Liver (tissue), 9 donors: Measurements from ENCODE around the gene PACSIN2. TPM values are rescaled to one million over a fixed set of nuclear protein-coding genes. Genes with fewer than 3 reads are reported as not detected.

Experiments used
- DNase-seq: peaks from one replicate; pipeline ENCODE4 v3.0.0-alpha.2; 2017; ENCODE audit warnings: low spot score
- H3K27ac ChIP-seq, 2 donors: one replicate each; pipeline ENCODE4 v1.7.0; 2013; ENCODE audit warnings: inconsistent platforms in 2 of 2, low read length in 2 of 2, control low read depth in 1 of 2, low read depth in 1 of 2, mild to moderate bottlenecking in 1 of 2
- H3K27me3 ChIP-seq, 4 donors: one replicate each; pipeline versions ENCODE4 v1.6.1 to v1.7.0; 2013; ENCODE audit warnings: low read length in 3 of 4, inconsistent platforms in 1 of 4, mild to moderate bottlenecking in 1 of 4, moderate library complexity in 1 of 4; ENCODE audit not compliant: control insufficient read depth in 4 of 4, insufficient read depth in 4 of 4
- H3K36me3 ChIP-seq, 4 donors: one replicate each; pipeline versions ENCODE4 v1.6.1 to v1.7.0; 2013; ENCODE audit warnings: low read length in 3 of 4, mild to moderate bottlenecking in 3 of 4, low read depth in 1 of 4, moderate library complexity in 1 of 4; ENCODE audit not compliant: control insufficient read depth in 4 of 4, insufficient read depth in 3 of 4
- H3K4me1 ChIP-seq, 4 donors: one replicate each; pipeline versions ENCODE4 v1.6.1 to v1.7.0; 2013; ENCODE audit warnings: low read length in 3 of 4, mild to moderate bottlenecking in 3 of 4, moderate library complexity in 1 of 4; ENCODE audit not compliant: control insufficient read depth in 4 of 4, insufficient read depth in 4 of 4
- H3K4me3 ChIP-seq, 3 donors: one replicate each; pipeline versions ENCODE4 v1.6.1 to v1.7.0; 2013; ENCODE audit warnings: low read length in 3 of 3, control low read depth in 1 of 3, low read depth in 1 of 3, mild to moderate bottlenecking in 1 of 3
- H3K9ac ChIP-seq, 2 donors: one replicate each; pipeline ENCODE4 v1.7.0; 2013; ENCODE audit warnings: low read length in 2 of 2, mild to moderate bottlenecking in 2 of 2, moderate library complexity in 2 of 2, control low read depth in 1 of 2, low read depth in 1 of 2
- H3K9me3 ChIP-seq, 4 donors: one replicate each; pipeline versions ENCODE4 v1.6.1 to v1.7.0; 2013; ENCODE audit warnings: low read length in 3 of 4; ENCODE audit not compliant: control insufficient read depth in 4 of 4
- EGR1 ChIP-seq, 2 donors: IDR thresholded peaks; 2 replicates each; pipeline ENCODE4 v1.6.1; 2016 to 2018; ENCODE audit warnings: antibody characterized with exemption in 2 of 2, low read depth in 2 of 2
- FOXA1 ChIP-seq: IDR thresholded peaks from 2 replicates; pipeline ENCODE4 v1.6.1; 2016; ENCODE audit warnings: antibody characterized with exemption
- FOXA2 ChIP-seq: IDR thresholded peaks from 2 replicates; pipeline ENCODE4 v1.6.1; 2016; ENCODE audit warnings: antibody characterized with exemption
- GABPA ChIP-seq, 2 donors: IDR thresholded peaks in 1 of 2; conservative IDR thresholded peaks in 1 of 2; 2 replicates each; pipeline ENCODE4 v1.6.1; 2016; ENCODE audit warnings: antibody characterized with exemption in 2 of 2, mild to moderate bottlenecking in 1 of 2, moderate library complexity in 1 of 2
- HNF4A ChIP-seq, 2 donors: conservative IDR thresholded peaks; 2 replicates each; pipeline ENCODE4 v1.6.1; 2016; ENCODE audit warnings: antibody characterized with exemption in 2 of 2, mild to moderate bottlenecking in 2 of 2
- HNF4G ChIP-seq: IDR thresholded peaks from 2 replicates; pipeline ENCODE4 v1.6.1; 2016; ENCODE audit warnings: antibody characterized with exemption
- JUND ChIP-seq, 2 donors: IDR thresholded peaks; 2 replicates each; pipeline ENCODE4 v1.6.1; 2016; ENCODE audit warnings: antibody characterized with exemption in 2 of 2
- NR2F2 ChIP-seq: IDR thresholded peaks from 2 replicates; pipeline ENCODE4 v1.6.1; 2016; ENCODE audit warnings: antibody characterized with exemption
- RAD21 ChIP-seq, 2 donors: IDR thresholded peaks; 2 replicates each; pipeline ENCODE4 v1.6.1; 2016; ENCODE audit warnings: antibody characterized with exemption in 2 of 2, mild to moderate bottlenecking in 2 of 2
- RXRA ChIP-seq, 2 donors: IDR thresholded peaks; 2 replicates each; pipeline ENCODE4 v1.6.1; 2017 to 2018; ENCODE audit warnings: antibody characterized with exemption in 2 of 2, mild to moderate bottlenecking in 1 of 2
- SP1 ChIP-seq: IDR thresholded peaks from 2 replicates; pipeline ENCODE4 v1.6.1; 2018; ENCODE audit warnings: antibody characterized with exemption, mild to moderate bottlenecking
- TAF1 ChIP-seq: conservative IDR thresholded peaks from 2 replicates; pipeline ENCODE4 v1.6.1; 2016; ENCODE audit warnings: antibody characterized with exemption, mild to moderate bottlenecking
- YY1 ChIP-seq: IDR thresholded peaks from 2 replicates; pipeline ENCODE4 v1.6.1; 2016; ENCODE audit warnings: antibody characterized with exemption, mild to moderate bottlenecking
- WGBS: extraction: QIAGEN DNeasy Blood & Tissue Kit; methylation state at CpG from one replicate; pipeline ENCODE4 v1.1.7; 2013; 5-methylcytosine and 5-hydroxymethylcytosine counted together
- polyA plus RNA-seq, 2 donors: library from polyadenylated mRNA; stranded (reverse) in 1 of 2; unstranded in 1 of 2; fragments of 200-250 nt in 1 of 2; fragments of >200 nt in 1 of 2; fragmentation: Nextera tagmentation in 1 of 2; extraction: Ambion mirVana in 1 of 2; gene quantifications; one replicate each; pipeline versions ENCODE4 v1.2.1 to v1.2.3, GENCODE V29; 2013 to 2015
- total RNA-seq, 2 donors: library from RNA; depleted of rRNA; stranded (reverse); fragments of >200 nt; gene quantifications; one replicate each; pipeline ENCODE4 v1.2.3, GENCODE V29; 2014
- TF ChIP-seq, protein P1 (sequence below): IDR thresholded peaks from 2 replicates; pipeline ENCODE4 v1.6.1; 2016; ENCODE audit warnings: antibody characterized with exemption
- TF ChIP-seq, protein P2 (sequence below): IDR thresholded peaks from 2 replicates; pipeline ENCODE4 v1.6.1; 2016; ENCODE audit warnings: antibody characterized with exemption, mild to moderate bottlenecking
- TF ChIP-seq, protein P3 (sequence below): fragments of 150-350 bp; IDR thresholded peaks from 2 replicates; pipeline ENCODE4 v1.5.1; 2017; ENCODE audit warnings: improper control_type of control experiment, low read depth, low read length; ENCODE audit not compliant: missing input control
- TF ChIP-seq, protein P4 (sequence below): IDR thresholded peaks from 2 replicates; pipeline ENCODE4 v1.6.1; 2016; ENCODE audit warnings: antibody characterized with exemption
- TF ChIP-seq, protein P5 (sequence below): IDR thresholded peaks from 2 replicates; pipeline ENCODE4 v1.6.1; 2016; ENCODE audit warnings: antibody characterized with exemption
- donor health status: healthy.
- donor health status: healthy.
- donor health status: healthy.
- donor health status: healthy.
- donor health status: healthy.

PACSIN2 gene
- total and polyA plus RNA-seq, 4 donors: 9.1 to 31.4 (median 17.0) TPM

DNA sequence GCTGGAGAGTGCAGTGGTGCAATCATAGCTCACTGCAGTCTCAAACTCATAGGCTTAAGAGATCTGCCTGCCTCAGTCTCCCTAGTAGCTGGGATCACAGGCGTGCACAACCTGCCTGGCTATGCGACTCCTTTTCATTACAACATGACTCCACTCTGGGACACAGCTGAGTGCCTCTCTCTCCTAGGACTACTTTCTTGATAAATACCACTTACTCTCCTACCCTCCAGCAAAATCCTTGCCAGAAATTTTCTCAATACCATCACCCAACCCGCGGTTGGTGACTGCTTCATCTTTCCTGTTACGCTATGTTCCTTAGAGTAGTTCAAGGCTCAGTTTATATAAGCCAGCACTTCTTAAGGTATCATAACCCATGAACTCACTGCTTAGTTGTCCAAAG lies 184.8 kb downstream of the PACSIN2 start:
- H3K27me3 ChIP-seq: no peaks in the 10 kb centered on the region
- H3K9me3 ChIP-seq: no peaks in the 10 kb centered on the region
- H3K4me3 ChIP-seq: no peak overlapping the region
- no peak for DNase-seq
- H3K36me3 ChIP-seq: peaks cover 29 to 78% (median 56%) of the 10 kb centered on the region in 4 donors
- WGBS: 96% methylated on average over 5 of the region's 5 CpGs
- no peak overlapping the region for H3K27ac ChIP-seq
- no peaks in the 10 kb centered on the region for H3K4me1 ChIP-seq
- no peak overlapping the region for H3K9ac ChIP-seq
- no peak for TF ChIP-seq EGR1 (IDR thresholded peaks at IDR 0.05; ENCODE audit: low read depth in 2 of 2)
- TF ChIP-seq RXRA (IDR thresholded peaks at IDR 0.05): no peak
- TF ChIP-seq, protein P1, sequence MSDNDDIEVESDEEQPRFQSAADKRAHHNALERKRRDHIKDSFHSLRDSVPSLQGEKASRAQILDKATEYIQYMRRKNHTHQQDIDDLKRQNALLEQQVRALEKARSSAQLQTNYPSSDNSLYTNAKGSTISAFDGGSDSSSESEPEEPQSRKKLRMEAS: no peak
- TF ChIP-seq GABPA (IDR thresholded peaks at IDR 0.05 in 1 of 2, conservative IDR thresholded peaks at IDR 0.05 in 1 of 2): no peak
- no peak for TF ChIP-seq NR2F2
- TF ChIP-seq TAF1: no peak
- TF ChIP-seq FOXA1: no peak
- TF ChIP-seq YY1: no peak
- no peak for TF ChIP-seq RAD21 (IDR thresholded peaks at IDR 0.05)
- no peak for TF ChIP-seq SP1
- TF ChIP-seq HNF4A (conservative IDR thresholded peaks at IDR 0.05): no peak
- TF ChIP-seq HNF4G: no peak
- TF ChIP-seq FOXA2: no peak
- TF ChIP-seq, protein P2, sequence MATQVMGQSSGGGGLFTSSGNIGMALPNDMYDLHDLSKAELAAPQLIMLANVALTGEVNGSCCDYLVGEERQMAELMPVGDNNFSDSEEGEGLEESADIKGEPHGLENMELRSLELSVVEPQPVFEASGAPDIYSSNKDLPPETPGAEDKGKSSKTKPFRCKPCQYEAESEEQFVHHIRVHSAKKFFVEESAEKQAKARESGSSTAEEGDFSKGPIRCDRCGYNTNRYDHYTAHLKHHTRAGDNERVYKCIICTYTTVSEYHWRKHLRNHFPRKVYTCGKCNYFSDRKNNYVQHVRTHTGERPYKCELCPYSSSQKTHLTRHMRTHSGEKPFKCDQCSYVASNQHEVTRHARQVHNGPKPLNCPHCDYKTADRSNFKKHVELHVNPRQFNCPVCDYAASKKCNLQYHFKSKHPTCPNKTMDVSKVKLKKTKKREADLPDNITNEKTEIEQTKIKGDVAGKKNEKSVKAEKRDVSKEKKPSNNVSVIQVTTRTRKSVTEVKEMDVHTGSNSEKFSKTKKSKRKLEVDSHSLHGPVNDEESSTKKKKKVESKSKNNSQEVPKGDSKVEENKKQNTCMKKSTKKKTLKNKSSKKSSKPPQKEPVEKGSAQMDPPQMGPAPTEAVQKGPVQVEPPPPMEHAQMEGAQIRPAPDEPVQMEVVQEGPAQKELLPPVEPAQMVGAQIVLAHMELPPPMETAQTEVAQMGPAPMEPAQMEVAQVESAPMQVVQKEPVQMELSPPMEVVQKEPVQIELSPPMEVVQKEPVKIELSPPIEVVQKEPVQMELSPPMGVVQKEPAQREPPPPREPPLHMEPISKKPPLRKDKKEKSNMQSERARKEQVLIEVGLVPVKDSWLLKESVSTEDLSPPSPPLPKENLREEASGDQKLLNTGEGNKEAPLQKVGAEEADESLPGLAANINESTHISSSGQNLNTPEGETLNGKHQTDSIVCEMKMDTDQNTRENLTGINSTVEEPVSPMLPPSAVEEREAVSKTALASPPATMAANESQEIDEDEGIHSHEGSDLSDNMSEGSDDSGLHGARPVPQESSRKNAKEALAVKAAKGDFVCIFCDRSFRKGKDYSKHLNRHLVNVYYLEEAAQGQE: no peak

DNA sequence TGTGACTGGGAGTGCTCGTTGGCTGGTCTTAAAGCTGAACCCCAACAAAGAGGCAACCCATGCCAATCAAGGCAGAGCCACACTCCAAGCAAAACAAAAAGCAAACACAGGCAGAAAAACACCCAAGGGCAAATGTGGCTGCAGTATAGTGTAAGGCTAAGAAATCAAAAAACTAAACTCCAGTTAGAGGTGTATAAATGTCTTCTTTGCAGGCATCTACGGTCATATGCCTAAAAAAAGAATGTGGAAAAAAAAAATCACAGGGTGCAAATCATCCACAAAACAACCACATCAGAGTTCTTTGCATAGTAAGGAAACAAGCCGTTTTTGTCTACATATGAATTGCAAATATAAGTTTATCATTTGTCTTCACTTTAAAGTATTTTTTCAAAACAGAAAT lies 185.6 kb downstream of the PACSIN2 start:
- H3K27ac ChIP-seq: no peak overlapping the region
- DNase-seq: no peak
- H3K4me1 ChIP-seq: no peaks in the 10 kb centered on the region
- 90% methylated on average over 3 of the region's 3 CpGs for WGBS
- no peak overlapping the region for H3K4me3 ChIP-seq
- H3K9me3 ChIP-seq: no peaks in the 10 kb centered on the region
- no peaks in the 10 kb centered on the region for H3K27me3 ChIP-seq
- peaks cover 29 to 72% (median 51%) of the 10 kb centered on the region in 4 donors for H3K36me3 ChIP-seq
- TF ChIP-seq RXRA (IDR thresholded peaks at IDR 0.05) (no peak), GABPA (IDR thresholded peaks at IDR 0.05 in 1 of 2, conservative IDR thresholded peaks at IDR 0.05 in 1 of 2) (no peak), HNF4A (conservative IDR thresholded peaks at IDR 0.05) (no peak), TAF1 (no peak), EGR1 (IDR thresholded peaks at IDR 0.05; ENCODE audit: low read depth in 2 of 2) (no peak), SP1 (no peak), YY1 (no peak), HNF4G (no peak), NR2F2 (no peak), JUND (IDR thresholded peaks at IDR 0.05) (no peak)
- TF ChIP-seq, protein P3, sequence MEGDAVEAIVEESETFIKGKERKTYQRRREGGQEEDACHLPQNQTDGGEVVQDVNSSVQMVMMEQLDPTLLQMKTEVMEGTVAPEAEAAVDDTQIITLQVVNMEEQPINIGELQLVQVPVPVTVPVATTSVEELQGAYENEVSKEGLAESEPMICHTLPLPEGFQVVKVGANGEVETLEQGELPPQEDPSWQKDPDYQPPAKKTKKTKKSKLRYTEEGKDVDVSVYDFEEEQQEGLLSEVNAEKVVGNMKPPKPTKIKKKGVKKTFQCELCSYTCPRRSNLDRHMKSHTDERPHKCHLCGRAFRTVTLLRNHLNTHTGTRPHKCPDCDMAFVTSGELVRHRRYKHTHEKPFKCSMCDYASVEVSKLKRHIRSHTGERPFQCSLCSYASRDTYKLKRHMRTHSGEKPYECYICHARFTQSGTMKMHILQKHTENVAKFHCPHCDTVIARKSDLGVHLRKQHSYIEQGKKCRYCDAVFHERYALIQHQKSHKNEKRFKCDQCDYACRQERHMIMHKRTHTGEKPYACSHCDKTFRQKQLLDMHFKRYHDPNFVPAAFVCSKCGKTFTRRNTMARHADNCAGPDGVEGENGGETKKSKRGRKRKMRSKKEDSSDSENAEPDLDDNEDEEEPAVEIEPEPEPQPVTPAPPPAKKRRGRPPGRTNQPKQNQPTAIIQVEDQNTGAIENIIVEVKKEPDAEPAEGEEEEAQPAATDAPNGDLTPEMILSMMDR: no peak
- TF ChIP-seq, protein P4, sequence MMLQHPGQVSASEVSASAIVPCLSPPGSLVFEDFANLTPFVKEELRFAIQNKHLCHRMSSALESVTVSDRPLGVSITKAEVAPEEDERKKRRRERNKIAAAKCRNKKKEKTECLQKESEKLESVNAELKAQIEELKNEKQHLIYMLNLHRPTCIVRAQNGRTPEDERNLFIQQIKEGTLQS: no peak
- TF ChIP-seq, protein P5, sequence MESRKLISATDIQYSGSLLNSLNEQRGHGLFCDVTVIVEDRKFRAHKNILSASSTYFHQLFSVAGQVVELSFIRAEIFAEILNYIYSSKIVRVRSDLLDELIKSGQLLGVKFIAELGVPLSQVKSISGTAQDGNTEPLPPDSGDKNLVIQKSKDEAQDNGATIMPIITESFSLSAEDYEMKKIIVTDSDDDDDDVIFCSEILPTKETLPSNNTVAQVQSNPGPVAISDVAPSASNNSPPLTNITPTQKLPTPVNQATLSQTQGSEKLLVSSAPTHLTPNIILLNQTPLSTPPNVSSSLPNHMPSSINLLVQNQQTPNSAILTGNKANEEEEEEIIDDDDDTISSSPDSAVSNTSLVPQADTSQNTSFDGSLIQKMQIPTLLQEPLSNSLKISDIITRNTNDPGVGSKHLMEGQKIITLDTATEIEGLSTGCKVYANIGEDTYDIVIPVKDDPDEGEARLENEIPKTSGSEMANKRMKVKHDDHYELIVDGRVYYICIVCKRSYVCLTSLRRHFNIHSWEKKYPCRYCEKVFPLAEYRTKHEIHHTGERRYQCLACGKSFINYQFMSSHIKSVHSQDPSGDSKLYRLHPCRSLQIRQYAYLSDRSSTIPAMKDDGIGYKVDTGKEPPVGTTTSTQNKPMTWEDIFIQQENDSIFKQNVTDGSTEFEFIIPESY: no peak
- H3K9ac ChIP-seq: no peak overlapping the region
